Body of pancreas (tissue), 4 donors: ENCODE measurements around the gene CRACDL.

Experiments used
- CTCF ChIP-seq, 7 experiments: fragments of 450-650 bp in 4 of 7; fragments of 200-600 bp in 3 of 7; sonication (generic) in 3 of 7; IDR thresholded peaks; one replicate each; pipeline ENCODE4 v1.5.1; 2016 to 2019; ENCODE audit warnings: antibody characterized with exemption in 7 of 7
- POLR2A ChIP-seq, 3 donors: fragments of 450-650 bp; IDR thresholded peaks; one replicate each; pipeline ENCODE4 v1.6.1; 2016; ENCODE audit warnings: antibody characterized with exemption in 3 of 3, mild to moderate bottlenecking in 2 of 3

- no peak for TF ChIP-seq CTCF (IDR thresholded peaks at IDR 0.05)
- TF ChIP-seq POLR2A (IDR thresholded peaks at IDR 0.05): no peak
Measured at GRCh38 chr2:98801286-98801685, 134.7 kb downstream of the CRACDL start.
